ENCODE data around the gene EXOSC3.
"Not testable (repeated sequence)": the region's sequence is repeated elsewhere in the genome, so short reads cannot be mapped to it uniquely, and the experiment has no call there.

The EXOSC3 gene

DNA sequence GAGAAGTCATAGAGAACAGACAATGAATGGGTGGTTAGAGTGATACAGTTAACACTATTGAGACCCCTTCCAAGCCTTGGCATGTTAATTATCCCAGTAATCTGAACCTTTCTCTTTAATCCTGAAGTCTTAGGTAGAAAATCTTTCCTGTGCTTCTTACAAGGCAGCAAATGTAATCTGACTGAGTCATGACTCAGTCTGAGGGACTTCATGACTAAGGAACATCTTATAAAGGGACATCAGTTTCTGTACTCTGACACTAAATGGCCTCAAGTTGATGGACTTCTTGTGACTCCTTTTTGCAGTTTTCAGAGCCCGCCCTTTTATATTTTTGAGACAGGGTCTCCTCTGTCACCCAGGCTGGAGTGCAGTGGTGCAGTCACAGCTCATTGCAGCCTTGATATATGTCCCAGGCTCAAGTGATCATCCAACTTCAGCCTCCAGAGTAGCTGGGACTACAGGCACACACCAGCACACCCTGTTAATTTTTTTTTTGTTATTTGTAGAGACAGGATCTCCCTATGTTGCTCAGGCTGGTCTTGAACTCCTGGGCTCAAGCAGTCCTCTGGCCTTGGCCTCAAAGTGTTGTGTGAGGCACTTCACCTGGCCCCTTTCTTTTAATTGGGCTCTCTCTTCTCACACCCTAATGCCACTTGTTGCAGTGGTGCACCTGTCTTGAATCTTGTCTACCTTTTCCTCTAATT lies 9.5 kb downstream of the EXOSC3 start:
- no peak for DNase-seq

DNA sequence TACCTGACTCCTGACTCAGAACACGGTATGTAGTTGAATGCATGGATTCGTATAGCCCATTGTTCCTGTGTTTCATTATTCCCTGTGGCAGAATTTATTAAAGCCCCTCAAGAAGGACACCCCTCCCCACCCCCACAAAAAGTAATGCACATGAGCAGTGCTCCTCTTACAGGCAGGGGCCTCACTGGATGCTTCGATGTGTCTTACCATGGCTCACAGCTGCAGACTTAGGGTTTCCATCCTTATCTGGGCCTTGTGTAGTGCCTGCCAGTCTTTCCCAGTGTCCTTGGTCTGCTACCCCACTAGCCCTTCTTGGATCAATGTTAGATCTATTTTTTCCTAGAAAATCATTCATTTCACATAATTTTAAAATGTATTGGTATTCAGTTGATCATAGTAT lies 14.9 kb downstream of the EXOSC3 start:
- no peak for DNase-seq

DNA sequence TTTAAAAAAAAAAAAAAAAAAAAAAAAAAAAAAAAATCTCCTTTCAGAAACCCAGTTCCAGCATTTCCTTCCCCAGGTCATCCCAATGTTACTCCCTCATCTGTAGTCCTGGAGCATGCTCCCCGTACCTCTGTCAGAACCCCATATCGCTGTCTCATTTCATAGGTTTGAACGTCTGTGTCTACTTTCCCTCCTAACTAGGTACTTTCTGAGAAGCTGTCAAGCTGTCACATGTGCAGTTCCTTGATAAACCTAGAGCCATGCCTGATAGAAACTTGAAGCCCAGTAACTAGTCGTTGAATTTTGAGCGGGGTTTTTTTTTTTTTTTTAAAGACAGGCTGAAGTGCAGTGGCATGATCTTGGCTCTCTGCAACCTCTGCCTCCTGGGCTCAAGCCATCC lies 15.6 kb downstream of the EXOSC3 start:
- DNase-seq: no peak

DNA sequence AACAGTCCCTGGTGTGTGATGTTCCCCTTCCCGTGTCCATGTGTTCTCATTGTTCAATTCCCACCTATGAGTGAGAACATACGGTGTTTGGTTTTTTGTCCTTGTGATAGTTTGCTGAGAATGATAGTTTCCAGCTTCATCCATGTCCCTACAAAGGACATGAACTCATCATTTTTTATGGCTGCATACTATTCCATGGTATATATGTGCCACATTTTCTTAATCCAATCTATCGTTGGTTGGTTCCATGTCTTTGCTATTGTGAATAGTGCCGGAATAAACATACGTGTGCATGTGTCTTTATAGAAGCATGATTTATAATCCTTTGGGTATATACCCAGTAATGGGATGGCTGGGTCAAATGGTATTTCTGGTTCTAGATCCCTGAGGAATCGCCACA lies 19.6 kb downstream of the EXOSC3 start:
- DNase-seq: not testable (repeated sequence)

DNA sequence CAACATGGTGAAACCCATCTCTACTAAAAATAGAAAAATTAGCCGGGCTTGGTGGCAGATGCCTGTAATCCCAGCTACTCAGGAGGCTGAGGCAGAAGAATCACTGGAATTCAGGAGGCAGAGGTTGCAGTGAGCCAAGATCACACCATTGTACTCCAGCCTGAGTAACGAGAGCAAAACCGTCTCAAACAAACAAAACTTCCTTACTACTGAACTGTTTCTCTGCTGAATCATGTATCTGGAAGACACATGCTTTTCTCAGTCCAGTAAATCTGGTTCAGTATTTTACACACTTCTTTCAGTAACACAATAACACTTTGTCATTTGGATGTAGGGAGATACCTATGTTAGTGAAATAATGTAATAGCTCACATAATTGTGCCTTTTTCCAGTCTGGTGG lies 23.4 kb downstream of the EXOSC3 start:
- DNase-seq: no peak

DNA sequence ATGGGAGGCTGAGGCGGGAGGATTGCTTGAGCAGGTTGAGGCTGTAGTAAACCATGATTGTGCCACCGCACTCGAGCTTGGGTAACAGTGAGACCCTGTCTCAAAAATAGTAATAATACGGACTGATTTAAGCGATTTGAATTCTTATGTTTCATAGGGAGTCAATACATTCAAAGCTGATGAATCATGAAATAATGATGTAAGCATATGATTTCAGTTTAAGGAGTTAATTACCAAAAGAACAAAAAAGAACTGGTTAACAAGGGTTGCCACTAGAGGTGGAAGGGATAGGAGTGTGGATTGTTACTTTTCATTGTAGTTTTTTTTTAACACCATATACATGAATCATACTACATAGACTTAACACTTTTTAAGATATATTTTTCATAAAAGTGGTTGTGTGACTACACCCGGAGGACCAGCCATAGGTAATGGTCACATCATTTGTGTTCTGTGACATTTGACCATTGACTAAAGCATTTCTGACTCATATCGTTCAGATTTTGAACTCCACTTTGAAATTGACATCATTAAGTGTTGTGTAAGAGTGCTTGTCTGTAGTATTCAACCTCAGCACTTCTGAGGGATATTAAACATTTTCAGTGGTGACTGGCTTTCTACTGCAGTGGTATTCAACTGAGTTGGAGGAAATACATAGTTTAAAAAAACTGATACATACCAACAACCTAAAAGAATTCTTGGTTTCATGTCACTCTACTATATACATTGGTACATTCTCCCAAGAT lies 24.3 kb downstream of the EXOSC3 start:
- no peak for DNase-seq

DNA sequence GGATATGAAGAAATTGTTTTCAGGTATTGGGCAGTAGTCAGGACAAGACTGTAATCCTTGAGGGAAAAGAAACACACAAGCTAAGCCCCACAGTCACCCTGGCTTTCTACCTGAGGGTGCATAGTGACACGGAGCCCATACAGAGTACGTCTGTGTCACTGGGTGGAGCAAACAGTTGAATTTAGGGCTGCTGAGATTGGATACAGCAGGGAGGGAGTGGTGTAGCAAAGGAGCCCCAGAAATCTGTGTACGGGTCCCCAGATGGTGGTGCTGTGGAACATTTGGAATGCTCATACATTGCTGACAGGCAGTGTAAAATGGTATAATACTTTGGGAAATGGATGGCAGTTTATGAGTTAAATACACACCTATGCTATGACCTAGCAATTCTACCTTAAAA lies 26.1 kb downstream of the EXOSC3 start:
- DNase-seq: no peak

DNA sequence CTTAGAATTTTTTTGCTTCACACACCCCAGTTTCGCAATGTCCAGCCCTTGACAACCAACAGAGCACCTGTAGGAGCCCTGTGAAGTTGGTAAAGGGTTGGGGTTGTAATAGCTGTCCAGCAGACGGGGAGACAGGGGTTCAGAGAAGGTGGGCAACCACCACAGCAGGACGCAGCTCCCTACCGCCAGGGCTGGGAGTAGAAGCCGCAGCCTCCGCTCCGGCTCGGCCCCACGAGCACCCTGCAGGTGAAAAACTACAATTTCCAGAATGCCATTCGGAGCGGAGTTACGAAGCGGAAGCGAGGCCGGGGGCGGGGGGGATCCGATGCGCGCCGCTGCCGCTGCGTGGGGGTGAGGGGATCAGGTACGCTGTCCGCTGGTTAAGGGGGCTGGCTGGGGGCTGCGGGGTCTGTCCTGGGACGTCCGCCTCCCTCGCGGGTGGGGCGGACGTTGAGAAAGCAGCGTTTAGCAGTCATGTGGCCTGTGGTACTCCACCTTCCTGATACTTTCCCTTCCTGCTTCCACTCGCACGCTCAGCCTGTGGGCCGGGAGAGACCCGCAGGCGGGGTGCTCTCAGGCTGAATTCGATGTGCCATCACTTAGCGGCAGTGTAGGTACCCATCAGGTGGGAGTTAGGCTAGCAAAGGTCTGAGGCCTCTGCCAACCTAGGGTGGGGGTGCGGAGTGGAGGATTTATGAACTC lies 31.2 kb downstream of the EXOSC3 start, which contains the start of gene TRMT10B:
TSS of gene TRMT10B (plus strand) at position 317 of the 702 bp plus-strand sequence. CDS start 8,127 bp downstream, outside the sequence.
- peak; percentile 13 for DNase-seq

DNA sequence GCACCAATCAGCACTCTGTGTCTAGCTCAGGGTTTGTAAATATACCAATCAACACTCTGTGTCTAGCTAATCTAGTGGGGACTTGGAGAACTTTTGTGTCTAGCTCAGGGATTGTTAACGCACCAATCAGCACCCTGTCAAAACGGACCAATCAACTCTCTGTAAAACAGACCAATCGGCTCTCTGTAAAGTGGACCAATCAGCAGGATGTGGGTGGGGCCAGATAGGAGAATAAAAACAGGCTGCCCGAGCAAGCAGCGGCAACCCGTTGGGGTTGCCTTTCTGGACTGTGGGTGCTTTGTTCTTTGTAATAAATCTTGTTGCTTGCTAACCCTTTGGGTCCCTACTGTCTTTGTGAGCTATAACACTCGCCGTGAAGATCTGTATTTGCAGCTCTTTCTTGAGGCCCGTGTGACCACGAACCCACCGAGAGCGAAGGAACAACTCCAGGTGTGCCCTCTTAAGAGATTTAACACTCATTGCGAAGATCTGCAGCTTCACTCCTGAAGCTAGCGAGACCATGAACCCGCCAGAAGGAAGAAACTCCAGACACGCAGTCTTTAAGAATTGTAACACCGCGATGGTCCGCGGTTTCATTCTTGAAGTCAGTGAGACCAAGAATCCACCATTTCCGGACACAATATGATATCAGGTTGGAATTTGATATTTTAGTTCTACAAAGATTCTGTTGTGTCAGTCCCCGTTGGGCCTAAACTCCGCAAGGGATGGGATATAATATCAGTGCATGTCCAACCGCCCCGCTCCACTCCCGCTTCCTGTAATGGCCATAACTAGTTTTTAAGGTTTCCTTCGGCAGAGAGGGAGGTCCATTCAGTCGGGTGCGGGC lies 32.0 kb downstream of the EXOSC3 start:
- DNase-seq: no peak

DNA sequence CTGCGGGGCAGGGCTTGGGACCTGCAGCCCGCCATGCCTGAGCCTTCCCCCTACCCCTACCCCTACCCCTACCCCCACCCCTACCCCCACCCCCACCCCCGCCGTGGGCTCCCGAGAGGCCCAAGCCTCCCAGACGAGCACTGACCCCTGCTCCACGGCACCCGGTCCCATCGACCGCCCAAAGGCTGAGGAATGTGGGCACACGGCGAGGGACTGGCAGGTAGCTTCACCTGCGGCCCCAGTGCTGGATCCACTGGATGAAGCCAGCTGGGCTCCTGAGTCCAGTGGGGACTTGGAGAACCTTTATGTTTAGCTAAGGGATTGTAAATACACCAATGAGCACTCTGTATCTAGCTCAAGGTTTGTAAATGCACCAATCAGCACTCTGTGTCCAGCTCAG lies 32.8 kb downstream of the EXOSC3 start:
- not testable (repeated sequence) for DNase-seq

DNA sequence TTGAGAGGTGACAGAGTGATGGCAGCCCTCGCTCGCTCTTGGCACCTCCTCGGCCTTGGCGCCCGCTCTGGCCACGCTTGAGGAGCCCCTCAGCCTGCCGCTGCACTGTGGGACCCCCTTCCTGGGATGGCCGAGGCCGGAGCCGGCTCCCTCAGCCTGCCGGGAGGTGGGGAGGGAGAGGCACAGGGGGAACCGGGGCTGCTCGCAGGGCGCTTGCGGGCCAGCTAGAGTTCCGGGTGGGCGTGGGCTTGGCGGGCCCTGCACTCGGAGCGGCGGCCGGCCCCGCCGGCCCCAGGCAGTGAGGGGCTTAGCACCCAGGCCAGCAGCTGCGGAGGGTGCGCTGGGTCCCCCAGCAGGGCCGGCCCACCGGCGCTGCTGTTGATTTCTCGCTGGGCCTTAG lies 33.2 kb downstream of the EXOSC3 start:
- not testable (repeated sequence) for DNase-seq

DNA sequence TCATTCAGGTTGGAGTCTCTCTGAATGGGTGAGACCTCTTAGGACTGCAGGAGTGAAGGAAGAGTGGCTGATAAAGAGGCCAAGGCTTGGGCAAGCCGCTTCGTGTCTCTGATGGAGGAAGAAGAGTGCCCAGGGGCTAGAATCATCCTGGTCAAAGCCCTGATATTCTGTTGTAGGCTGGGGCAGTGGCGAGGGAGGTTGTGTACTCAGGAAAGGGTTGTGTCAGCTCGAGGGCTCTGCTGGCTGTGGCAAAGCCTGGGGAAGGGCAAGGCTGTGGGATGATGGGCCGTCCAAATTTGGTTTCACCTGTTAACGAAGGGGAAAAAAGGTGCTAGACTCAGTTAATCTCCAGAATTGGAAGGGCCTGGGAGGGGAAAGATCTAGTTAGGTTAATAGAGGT lies 33.7 kb downstream of the EXOSC3 start:
- no peak for DNase-seq

DNA sequence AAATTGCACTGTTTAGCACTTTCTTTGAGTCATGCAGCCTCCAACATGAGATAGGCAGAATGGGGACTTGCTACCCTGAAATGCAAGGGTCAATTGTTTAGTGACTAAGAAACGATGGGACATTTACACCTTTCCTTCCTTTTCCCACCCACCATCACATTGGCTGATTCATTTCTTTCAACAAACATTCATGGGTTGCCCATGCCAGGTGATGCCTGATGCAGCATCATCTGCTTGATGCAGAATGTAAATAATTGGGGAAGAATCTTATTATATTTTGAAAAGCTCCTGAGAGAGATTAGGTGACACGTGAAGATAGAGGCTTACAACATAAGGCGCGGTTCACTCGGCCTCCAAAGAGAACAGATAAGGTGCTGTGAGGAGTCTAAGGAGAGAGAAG lies 35.7 kb downstream of the EXOSC3 start:
- no peak for DNase-seq

DNA sequence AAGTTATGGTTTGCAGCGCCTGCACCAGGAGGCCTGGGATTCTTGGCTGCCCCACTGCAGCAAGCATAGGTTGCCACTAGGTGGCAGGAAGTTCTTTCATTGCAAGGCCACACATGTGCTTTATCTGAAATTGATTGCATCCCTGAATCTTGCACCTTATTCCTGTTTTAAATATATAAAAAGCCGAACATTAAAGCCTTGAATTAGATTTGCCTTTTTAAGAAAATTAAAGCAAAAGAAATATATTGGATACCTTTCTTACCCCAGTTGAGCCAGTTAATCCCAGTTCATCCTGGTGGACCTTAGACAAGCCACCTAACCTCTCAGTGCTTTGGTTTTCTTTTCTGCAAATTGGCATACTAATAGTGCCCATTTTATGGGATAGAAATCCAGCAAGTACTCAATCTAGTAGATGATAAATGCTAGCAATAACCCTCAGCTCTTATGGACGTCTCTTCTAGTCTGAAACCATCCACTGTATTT lies 37.6 kb downstream of the EXOSC3 start:
- DNase-seq: peak; percentile 16

DNA sequence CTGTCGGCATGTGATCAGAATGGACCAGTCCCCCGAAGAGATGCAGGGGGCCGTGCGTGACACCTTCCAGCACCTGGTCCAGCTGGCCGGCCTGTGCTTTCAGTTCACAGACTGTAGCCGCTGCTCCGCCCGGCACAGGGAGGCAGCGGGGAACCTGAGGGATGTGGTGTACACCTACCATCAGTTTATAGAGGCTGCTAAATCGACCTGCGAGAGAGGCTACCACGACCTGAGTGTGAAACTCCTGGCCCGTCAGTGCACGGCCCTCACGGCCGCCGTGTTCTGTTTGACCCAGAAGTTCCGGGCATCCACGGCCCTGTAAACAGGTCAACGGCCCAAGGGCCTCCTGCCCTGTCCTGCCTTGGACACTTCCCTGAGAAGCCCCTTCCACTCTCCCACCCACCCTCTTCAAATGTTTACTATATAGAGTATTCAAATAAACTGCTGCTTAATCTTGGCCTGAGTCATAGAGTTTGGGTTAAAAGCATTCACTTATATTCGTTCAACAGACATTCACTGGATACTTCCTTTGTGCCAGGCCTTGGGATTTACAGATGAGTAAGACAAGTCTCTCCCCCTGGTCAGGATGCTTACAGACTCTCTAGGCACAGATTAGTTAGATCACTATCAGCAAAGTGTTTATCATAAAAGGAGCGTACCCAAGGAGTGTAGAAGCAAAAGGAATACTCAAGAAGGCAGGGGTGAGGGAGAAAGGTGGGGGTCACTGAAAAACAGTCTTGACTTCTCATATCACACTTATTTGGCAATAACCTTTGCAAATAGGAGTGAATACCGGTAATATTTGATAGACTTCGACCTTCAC lies 38.2 kb downstream of the EXOSC3 start:
- no peak for DNase-seq

DNA sequence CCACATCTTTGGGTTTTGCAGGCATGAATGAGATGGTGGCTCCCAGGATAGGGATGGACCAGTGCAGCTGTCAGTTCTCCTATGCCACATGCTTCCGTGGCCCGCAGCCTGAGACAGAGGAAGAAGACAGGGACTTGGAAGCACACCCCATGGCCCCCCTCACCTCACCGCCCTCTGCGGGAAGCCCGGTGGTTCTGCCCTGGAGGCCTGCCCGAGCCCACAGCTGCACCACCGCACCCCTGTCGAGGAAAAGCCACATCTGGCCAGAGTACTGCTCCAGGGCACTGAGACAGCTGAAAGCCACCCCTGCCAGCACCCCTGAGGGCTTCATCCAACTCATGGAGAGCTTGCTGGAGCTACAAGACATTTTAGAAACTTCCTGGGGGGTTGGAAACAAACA lies 38.9 kb downstream of the EXOSC3 start:
- no peak for DNase-seq

DNA sequence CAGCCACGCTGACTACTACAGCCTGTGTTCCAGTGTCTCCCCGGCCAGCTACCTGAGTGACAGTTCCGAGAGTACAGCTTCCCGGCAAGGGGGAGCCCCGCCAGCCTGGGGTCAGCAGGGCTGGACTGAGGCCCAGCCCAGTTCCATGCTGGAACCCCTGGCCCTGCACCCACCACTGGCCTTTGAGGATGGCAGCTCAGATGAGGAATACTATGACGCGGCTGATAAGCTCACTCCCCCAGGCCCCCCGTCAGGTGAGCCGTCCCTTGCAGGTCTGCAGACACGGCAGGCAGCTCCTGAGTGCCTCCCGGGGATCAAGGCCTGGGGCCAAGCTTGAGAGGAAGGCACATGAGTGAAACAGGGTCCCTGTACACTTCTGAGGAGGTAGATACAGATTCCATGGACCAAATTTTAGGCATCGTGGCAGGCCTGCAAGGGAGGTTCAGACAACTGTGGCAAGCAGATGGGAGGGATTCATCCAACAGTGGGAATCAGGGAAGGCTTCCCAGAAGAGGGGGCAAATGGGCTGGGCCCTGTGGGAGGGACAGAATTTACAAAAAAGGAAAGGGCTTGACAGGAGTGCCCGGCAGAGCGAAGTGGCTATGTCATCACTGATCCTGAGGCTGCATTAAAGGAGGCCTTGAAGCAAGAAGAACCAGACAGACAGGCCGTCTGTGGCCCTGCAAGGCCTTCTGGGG lies 44.1 kb downstream of the EXOSC3 start:
- DNase-seq: no peak

DNA sequence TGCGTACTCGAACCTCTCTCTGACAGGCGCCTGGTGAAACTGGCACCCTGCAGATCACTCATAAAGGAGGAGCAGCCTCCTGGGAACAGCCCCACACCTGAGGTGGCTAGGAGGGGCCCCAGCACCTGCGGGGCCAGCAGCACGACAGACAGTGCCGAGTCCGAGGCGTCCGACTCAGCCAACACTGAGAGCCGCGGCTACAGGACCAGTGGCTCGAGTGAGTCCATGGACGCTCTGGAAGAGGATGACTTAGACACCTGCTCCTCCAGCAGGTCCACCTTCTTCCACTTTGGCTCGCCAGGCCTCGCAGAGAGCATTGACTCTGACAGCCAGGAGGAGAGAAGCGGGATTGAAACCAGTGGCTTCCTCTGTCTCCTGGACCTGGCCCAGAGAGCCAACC lies 44.7 kb downstream of the EXOSC3 start:
- no peak for DNase-seq

DNA sequence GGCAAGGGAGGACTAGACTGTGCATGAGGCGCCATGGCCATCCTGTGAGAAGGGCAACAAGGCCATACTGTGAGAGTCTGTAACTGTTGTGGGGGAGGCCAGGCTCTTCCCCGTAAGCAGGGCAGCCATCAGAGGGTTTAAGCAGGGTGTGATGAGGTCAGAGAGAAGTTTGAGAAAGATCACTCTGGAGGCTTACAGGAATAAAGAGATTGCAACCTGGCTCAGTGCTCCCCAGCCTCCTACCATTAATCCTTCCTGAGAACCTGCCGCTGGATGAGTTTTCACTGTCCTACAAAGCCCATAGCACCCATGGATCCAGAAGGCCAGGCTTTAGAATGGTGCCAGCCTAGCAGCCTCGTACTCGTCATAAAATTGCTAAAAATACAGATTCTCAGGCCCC lies 45.6 kb downstream of the EXOSC3 start:
- DNase-seq: no peak

DNA sequence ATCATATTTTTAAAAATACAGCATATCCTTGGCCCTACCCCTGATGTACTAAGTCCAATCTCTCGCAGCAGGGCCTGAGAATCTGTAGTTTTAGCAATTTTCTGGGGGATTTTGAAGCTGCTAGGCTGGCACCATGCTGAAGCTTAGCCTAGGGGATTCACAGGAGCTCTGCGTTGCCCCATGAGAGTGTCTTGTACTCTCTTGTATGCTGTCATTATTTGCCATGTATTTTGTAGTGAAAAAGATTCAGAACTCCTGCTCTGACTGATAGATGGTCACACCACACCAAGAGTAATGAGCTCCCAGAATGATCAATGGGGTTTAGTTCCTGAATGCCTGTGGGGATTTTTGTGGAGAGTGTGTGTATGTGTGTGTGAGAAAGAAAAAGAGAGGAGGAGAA lies 51.9 kb downstream of the EXOSC3 start:
- DNase-seq: no peak

DNA sequence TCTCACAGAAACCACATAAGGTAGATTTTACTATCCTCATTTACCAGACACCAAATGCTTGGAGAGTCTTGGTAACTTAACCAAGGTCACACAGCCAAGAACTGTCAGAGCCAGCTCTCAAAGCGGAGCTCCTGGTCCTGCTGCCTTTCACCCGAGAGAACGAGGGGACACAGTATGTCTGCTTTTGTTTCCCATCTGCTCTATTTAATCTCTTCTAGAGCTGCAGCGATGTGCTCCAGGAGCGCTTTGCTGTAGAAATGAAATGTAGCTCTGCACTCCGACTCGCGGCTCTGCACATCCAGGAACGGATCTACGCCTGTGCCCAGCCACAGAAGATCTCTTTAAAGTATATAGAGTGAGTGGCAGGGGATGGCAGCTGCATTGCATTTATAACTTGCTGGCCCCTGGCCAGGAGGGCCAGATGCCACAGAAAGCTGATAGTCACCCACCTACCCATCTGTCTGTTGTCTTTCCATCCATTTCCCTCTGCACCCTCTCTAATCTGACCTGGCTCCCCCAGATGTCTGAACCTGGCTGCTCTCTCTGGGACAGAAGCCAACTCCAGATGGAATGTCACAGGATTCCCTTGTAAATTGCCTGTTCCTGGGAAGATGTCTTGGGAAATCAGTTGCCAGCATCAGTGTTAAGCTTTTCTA lies 52.6 kb downstream of the EXOSC3 start:
- no peak for DNase-seq

All from NCI-H2107 (cell line).